Activated CD8-positive, alpha-beta T cell treated with anti-CD3 and anti-CD28 coated beads for 36 hours (primary cell): ENCODE measurements around the gene C4orf36. TPM values are rescaled to one million over a fixed set of nuclear protein-coding genes. Genes with fewer than 3 reads are reported as not detected.

Source experiments
- ATAC-seq: fragments of 200-7000 bp; cut with Tn5 transposase; one replicate; pipeline ENCODE4 v1.10.0; 2021; ENCODE audit warnings: mild to moderate bottlenecking, moderate library complexity
- CTCF ChIA-PET: fragments of 350-600 bp; sonication (Branson Sonifier 250); formaldehyde crosslinking; loops from one replicate; lab custom pipeline; 2021; ENCODE audit warnings: antibody characterized with exemption; lab: Charles Lee
- POLR2A ChIA-PET: fragments of 350-600 bp; sonication (Branson Sonifier 250); formaldehyde crosslinking; loops from one replicate; lab custom pipeline; 2021; ENCODE audit warnings: antibody characterized with exemption; lab: Charles Lee
- DNase-seq: peaks from one replicate; pipeline ENCODE4 v3.0.0-alpha.2; 2020
- H3K27ac Mint-ChIP-seq: one replicate; pipeline ENCODE4 v1.8.0; 2021; ENCODE audit warnings: mild to moderate bottlenecking, mixed read lengths
- H3K27me3 Mint-ChIP-seq: one replicate; pipeline ENCODE4 v1.8.0; 2021; ENCODE audit warnings: mixed read lengths
- H3K36me3 Mint-ChIP-seq: one replicate; pipeline ENCODE4 v1.8.0; 2021; ENCODE audit warnings: low read depth, mixed read lengths
- H3K4me1 Mint-ChIP-seq: one replicate; pipeline ENCODE4 v1.8.0; 2021; ENCODE audit warnings: low read depth, mixed read lengths
- H3K4me3 Mint-ChIP-seq: one replicate; pipeline ENCODE4 v1.8.0; 2021; ENCODE audit warnings: mild to moderate bottlenecking, moderate library complexity, mixed read lengths
- H3K9me3 Mint-ChIP-seq: one replicate; pipeline ENCODE4 v1.8.0; 2021; ENCODE audit warnings: mixed read lengths
- intact Hi-C: fragments of 100-400 bp; cut with micrococcal nuclease; formaldehyde crosslinking; loops from one replicate; pipeline ENCODE4 v1.10.0; 2022
- total RNA-seq, 2 experiments: library from RNA; stranded (reverse); gene quantifications; one replicate each; pipeline ENCODE4 v1.2.3, GENCODE V29; 2021
- TF ChIP-seq, protein P1 (sequence below): fragments of 200-600 bp; IDR thresholded peaks from one replicate; pipeline ENCODE4 v1.8.0; 2022; ENCODE audit warnings: antibody characterized with exemption, mild to moderate bottlenecking

C4orf36 gene
- total RNA-seq, 2 experiments from 2014 or later, result not detected

DNA sequence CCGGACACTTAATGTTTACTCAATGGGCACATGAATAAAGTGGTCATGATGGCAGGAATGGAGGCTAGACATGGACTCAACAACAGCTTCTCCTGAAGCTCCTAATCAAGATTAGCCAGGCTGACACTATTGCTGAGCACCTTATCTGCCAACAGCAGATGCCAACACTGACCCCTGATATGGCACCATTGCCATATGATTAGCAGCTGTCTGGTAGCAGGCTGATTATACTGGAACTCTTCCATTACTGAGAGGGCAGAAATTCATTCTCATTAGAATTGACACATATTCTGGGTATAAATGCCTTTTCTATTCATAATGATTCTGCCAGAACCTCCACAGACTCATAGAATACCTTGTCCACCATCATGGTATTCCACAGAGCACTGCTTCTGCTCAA is 24.2 kb upstream of the C4orf36 start:
- intact Hi-C loops, result no loop called here
- DNase-seq (no peak), ATAC-seq (no peak)
- CTCF ChIA-PET, result no interaction called here
- H3K4me3 Mint-ChIP-seq, result no peak overlapping the region
- H3K4me1 Mint-ChIP-seq, result peaks cover under 1% of the 10 kb centered on the region
- TF ChIP-seq, protein P1, sequence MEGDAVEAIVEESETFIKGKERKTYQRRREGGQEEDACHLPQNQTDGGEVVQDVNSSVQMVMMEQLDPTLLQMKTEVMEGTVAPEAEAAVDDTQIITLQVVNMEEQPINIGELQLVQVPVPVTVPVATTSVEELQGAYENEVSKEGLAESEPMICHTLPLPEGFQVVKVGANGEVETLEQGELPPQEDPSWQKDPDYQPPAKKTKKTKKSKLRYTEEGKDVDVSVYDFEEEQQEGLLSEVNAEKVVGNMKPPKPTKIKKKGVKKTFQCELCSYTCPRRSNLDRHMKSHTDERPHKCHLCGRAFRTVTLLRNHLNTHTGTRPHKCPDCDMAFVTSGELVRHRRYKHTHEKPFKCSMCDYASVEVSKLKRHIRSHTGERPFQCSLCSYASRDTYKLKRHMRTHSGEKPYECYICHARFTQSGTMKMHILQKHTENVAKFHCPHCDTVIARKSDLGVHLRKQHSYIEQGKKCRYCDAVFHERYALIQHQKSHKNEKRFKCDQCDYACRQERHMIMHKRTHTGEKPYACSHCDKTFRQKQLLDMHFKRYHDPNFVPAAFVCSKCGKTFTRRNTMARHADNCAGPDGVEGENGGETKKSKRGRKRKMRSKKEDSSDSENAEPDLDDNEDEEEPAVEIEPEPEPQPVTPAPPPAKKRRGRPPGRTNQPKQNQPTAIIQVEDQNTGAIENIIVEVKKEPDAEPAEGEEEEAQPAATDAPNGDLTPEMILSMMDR, result no peak
- H3K36me3 Mint-ChIP-seq, result no peaks in the 10 kb centered on the region
- H3K27me3 Mint-ChIP-seq, result no peaks in the 10 kb centered on the region
- no peaks in the 10 kb centered on the region for H3K9me3 Mint-ChIP-seq
- POLR2A ChIA-PET, result no interaction called here
- no peak overlapping the region for H3K27ac Mint-ChIP-seq

DNA sequence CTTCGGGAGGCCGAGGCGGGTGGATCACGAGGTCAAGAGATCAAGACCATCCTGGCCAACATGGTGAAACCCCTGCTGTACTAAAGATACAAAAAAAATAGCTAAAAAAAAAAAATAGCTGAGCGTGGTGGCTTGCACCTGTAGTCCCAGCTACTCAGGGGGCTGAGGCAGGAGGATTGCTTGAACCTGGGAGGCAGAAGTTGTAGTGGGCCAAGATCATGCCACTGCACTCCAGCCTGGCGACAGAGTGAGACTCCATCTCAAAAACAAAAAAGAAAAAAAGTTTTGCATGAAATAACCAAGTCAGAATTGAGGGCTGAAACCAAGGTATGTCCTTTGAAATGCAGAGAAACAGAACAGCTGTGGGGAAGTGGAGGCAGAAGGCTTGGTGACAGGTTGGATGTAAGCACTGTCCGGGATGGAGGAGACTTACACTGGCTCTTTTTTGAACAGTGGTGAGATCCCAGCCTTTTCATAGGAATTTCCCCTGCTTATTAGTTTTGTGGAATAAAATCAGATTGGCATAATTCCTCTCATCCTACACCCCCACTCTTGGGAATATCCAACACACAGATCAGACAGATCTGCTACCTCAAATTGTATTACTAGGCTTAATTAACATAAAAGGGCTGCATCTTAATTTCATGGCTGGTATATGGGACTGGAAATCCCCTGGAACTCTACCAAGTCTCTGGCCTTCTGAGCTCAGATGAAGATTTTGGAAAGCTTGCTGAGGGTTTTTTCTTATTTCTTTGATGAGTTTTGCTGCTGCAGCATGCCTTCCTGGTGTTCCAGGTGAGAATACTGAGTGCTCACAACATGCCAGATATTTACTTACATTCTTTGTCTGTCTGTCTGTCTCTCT is 18.8 kb upstream of the C4orf36 start:
- no peak overlapping the region for H3K27ac Mint-ChIP-seq
- ChIA-PET CTCF (interaction anchor here (1.7 kb wide), 1 partner anchor 11 kb away, joined by 7 read pairs; no protein-coding TSS in a partner anchor), POLR2A (interaction anchor here (1.0 kb wide), 1 partner anchor 24 kb away, joined by 4 read pairs; the partner anchor contains the start of gene AFF1)
- H3K27me3 Mint-ChIP-seq, result no peaks in the 10 kb centered on the region
- intact Hi-C loops, result no loop called here
- H3K4me1 Mint-ChIP-seq, result peaks cover 16% of the 10 kb centered on the region
- DNase-seq (no peak), ATAC-seq (no peak)
- H3K9me3 Mint-ChIP-seq, result no peaks in the 10 kb centered on the region
- H3K36me3 Mint-ChIP-seq, result no peaks in the 10 kb centered on the region
- TF ChIP-seq, protein P1, result no peak
- H3K4me3 Mint-ChIP-seq, result no peak overlapping the region

DNA sequence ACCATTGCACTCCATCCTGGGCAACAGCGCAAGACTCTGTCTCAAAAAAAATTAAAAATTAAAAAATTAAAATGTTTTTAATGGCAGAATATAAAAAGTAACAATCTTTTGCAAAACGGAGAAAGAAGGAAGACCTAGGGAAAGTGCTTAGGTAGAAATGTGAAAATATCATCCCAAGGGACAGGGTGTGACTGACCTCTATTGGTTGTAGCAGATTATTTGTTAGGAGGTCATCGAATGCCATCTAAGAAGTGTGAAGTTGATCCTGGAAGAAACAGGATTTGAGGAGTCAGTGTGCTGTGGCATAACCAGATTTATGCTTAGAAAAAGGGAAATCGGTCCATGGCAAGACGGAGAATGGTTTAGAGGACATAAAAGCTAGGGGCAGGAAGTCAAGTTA is 18.1 kb upstream of the C4orf36 start:
- CTCF ChIA-PET, result interaction anchor here (0.9 kb wide), 1 partner anchor 12 kb away, joined by 3 read pairs; no protein-coding TSS in a partner anchor
- TF ChIP-seq, protein P1, result no peak
- Mint-ChIP-seq H3K9me3 (no peaks in the 10 kb centered on the region), H3K4me1 (peaks cover 16% of the 10 kb centered on the region), H3K4me3 (no peak overlapping the region), H3K27me3 (no peaks in the 10 kb centered on the region), H3K27ac (no peak overlapping the region), H3K36me3 (no peaks in the 10 kb centered on the region)
- intact Hi-C loops, result no loop called here
- no peak for DNase-seq
- ATAC-seq, result no peak
- POLR2A ChIA-PET, result no interaction called here

DNA sequence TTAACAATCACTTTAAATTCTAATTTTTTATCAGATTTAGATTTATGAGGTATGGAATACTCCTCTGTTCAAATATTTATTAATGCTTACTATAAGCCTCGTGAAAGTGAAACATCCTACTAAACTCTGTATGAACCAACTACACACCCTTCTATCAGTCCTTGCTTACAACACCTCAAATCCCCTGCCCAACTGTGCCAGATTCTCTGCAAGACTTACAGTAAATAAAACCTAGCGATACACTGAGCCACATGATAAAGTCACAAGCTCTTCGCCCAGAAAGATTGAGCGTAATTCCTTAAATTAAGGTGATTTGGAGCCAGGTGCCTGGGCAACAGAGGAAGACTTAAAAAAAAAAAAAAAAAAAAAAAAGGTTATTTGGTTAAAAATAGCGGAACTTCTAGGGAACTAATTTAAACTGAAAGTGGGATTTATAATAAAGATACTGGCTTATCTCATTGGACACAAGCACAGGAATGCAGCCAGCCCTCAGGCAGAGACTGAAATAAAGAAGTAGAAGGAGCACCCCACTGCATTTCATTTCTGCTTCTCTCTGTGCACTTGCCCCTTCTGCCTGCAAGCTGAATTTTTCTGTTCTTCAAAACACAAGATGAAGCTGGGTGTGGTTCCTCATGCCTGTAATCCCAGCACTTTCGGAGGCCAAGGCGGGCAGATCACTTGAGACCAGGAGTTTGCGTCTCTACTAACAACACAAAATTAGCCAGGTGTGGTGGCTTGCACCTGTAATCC is 17.5 kb upstream of the C4orf36 start:
- H3K9me3 Mint-ChIP-seq, result no peaks in the 10 kb centered on the region
- ATAC-seq (no peak), DNase-seq (no peak)
- intact Hi-C loops, result no loop called here
- ChIA-PET CTCF (interaction anchor here (0.8 to 1.8 kb wide), 3 partner anchors 12 to 411 kb away, joined by 3 to 8 read pairs (median 3); no protein-coding TSS in a partner anchor), POLR2A (interaction anchor here (0.6 kb wide), 1 partner anchor 296 kb away, joined by 3 read pairs; no protein-coding TSS in a partner anchor)
- H3K4me3 Mint-ChIP-seq, result no peak overlapping the region
- TF ChIP-seq, protein P1, result no peak
- no peaks in the 10 kb centered on the region for H3K27me3 Mint-ChIP-seq
- H3K27ac Mint-ChIP-seq, result no peak overlapping the region
- H3K36me3 Mint-ChIP-seq, result no peaks in the 10 kb centered on the region
- H3K4me1 Mint-ChIP-seq, result peaks cover 16% of the 10 kb centered on the region
